Smooth muscle cell (in vitro differentiated cells): ENCODE data around the gene SEC63. TPM values are rescaled to one million over a fixed set of nuclear protein-coding genes. Genes with fewer than 3 reads are reported as not detected.

Experiments used
- DNase-seq: peaks from one replicate; lab custom pipeline; 2025; ENCODE audit not compliant: unreplicated experiment; lab: John Stamatoyannopoulos, UW
- H2AFZ ChIP-seq: fragments of 200-600 bp; sonication (generic); 2 replicates; pipeline ENCODE4 v1.6.0; 2016; ENCODE audit warnings: antibody characterized with exemption, low read depth, mild to moderate bottlenecking
- H3F3A ChIP-seq: fragments of 200-600 bp; sonication (generic); 2 replicates; pipeline ENCODE4 v1.6.0; 2017; ENCODE audit warnings: antibody characterized with exemption, low read depth
- H3K27ac ChIP-seq: fragments of 200-600 bp; sonication (generic); 2 replicates; pipeline ENCODE4 v1.5.1; 2016; ENCODE audit warnings: low read depth, mild to moderate bottlenecking
- H3K27me3 ChIP-seq: fragments of 200-600 bp; sonication (generic); 2 replicates; pipeline ENCODE4 v1.6.1; 2016; ENCODE audit warnings: low read depth, mild to moderate bottlenecking
- H3K36me3 ChIP-seq: fragments of 200-600 bp; sonication (generic); 2 replicates; pipeline ENCODE4 v1.5.1; 2016; ENCODE audit warnings: low read depth
- H3K4me1 ChIP-seq: fragments of 200-600 bp; sonication (generic); 2 replicates; pipeline ENCODE4 v1.5.1; 2016; ENCODE audit warnings: low read depth
- H3K4me2 ChIP-seq: fragments of 200-600 bp; sonication (generic); 2 replicates; pipeline ENCODE4 v1.6.0; 2016; ENCODE audit warnings: mild to moderate bottlenecking
- H3K4me3 ChIP-seq: fragments of 200-600 bp; sonication (generic); 2 replicates; pipeline ENCODE4 v1.5.1; 2016; ENCODE audit warnings: mild to moderate bottlenecking
- H3K79me2 ChIP-seq: fragments of 200-600 bp; sonication (generic); 2 replicates; pipeline ENCODE4 v1.6.0; 2016; ENCODE audit warnings: low read depth, mild to moderate bottlenecking
- H3K9ac ChIP-seq: fragments of 200-600 bp; sonication (generic); 2 replicates; pipeline ENCODE4 v1.6.0; 2016; ENCODE audit warnings: low read depth
- H3K9me3 ChIP-seq: fragments of 200-600 bp; sonication (generic); replicated peaks from 2 replicates; pipeline ENCODE4 v1.5.1; 2016; ENCODE audit warnings: low read depth
- H4K20me1 ChIP-seq: fragments of 200-600 bp; sonication (generic); 2 replicates; pipeline ENCODE4 v1.6.0; 2016; ENCODE audit warnings: low read depth
- CTCF ChIP-seq: fragments of 200-600 bp; sonication (generic); IDR thresholded peaks from 2 replicates; pipeline ENCODE4 v1.5.1; 2017; ENCODE audit warnings: borderline replicate concordance, mild to moderate bottlenecking, antibody characterized with exemption; ENCODE audit not compliant: insufficient read depth, poor library complexity, severe bottlenecking
- WGBS: methylation state at CpG from one replicate; pipeline ENCODE4 v1.1.7; 2016; ENCODE audit warnings: low lambda C conversion rate; 5-methylcytosine and 5-hydroxymethylcytosine counted together
- polyA plus RNA-seq: library from polyadenylated mRNA; unstranded; fragments of >200 nt; fragmentation: Nextera tagmentation; extraction: Ambion mirVana; gene quantifications from 2 replicates; pipeline ENCODE4 v1.2.1, GENCODE V29; 2016
- total RNA-seq: library from RNA; depleted of rRNA; stranded (reverse); fragments of >200 nt; gene quantifications from 2 replicates; pipeline ENCODE4 v1.2.3, GENCODE V29; 2014

The SEC63 gene
- total and polyA plus RNA-seq, 2 experiments from 2014 or later, result 67.0 to 95.1 TPM

GRCh38 chr6:107846262-107846795, 111.7 kb downstream of the SEC63 start:
- Histone ChIP-seq H4K20me1 (no peaks in the 10 kb centered on the region), H3K9ac (no peak overlapping the region), H3K4me3 (no peak overlapping the region), H3K27ac (no peak overlapping the region), H3K4me2 (no peak overlapping the region), H3K9me3 (no peaks in the 10 kb centered on the region), H3F3A (no peaks in the 10 kb centered on the region), H3K36me3 (no peaks in the 10 kb centered on the region), H3K4me1 (peaks cover 3% of the 10 kb centered on the region), H2AFZ (no peak overlapping the region), H3K79me2 (no peaks in the 10 kb centered on the region), H3K27me3 (peaks cover 5% of the 10 kb centered on the region)
- TF ChIP-seq CTCF, result no peak
- DNase-seq, result no peak
- 55% methylated on average over 4 of the region's 4 CpGs for WGBS

GRCh38 chr6:107845777-107846176, 112.2 kb downstream of the SEC63 start:
- Histone ChIP-seq H3F3A (no peaks in the 10 kb centered on the region), H3K27me3 (peaks cover 5% of the 10 kb centered on the region), H3K79me2 (no peaks in the 10 kb centered on the region), H3K36me3 (no peaks in the 10 kb centered on the region), H2AFZ (no peak overlapping the region), H3K9ac (no peak overlapping the region), H3K4me2 (no peak overlapping the region), H3K4me1 (peaks cover 3% of the 10 kb centered on the region), H3K9me3 (no peaks in the 10 kb centered on the region), H3K27ac (no peak overlapping the region), H3K4me3 (no peak overlapping the region), H4K20me1 (no peaks in the 10 kb centered on the region)
- no peak for TF ChIP-seq CTCF
- 92% methylated on average over 7 of the region's 7 CpGs for WGBS
- no peak for DNase-seq

GRCh38 chr6:107843400-107843799, 114.6 kb downstream of the SEC63 start:
- WGBS, result 68% methylated on average over 4 of the region's 4 CpGs
- DNase-seq, result no peak

More at GRCh38 chr6:107843400-107843799, 114.6 kb downstream of the SEC63 start:
- H4K20me1 ChIP-seq, result no peaks in the 10 kb centered on the region
- H3K27ac ChIP-seq, result no peak overlapping the region
- H3F3A ChIP-seq, result no peaks in the 10 kb centered on the region
- H3K36me3 ChIP-seq, result no peaks in the 10 kb centered on the region
- H3K4me3 ChIP-seq, result no peak overlapping the region
- H3K9me3 ChIP-seq, result no peaks in the 10 kb centered on the region
- H3K27me3 ChIP-seq, result peaks cover 5% of the 10 kb centered on the region
- no peak for TF ChIP-seq CTCF
- H2AFZ ChIP-seq, result no peak overlapping the region
- H3K4me1 ChIP-seq, result no peaks in the 10 kb centered on the region
- no peaks in the 10 kb centered on the region for H3K79me2 ChIP-seq
- no peak overlapping the region for H3K9ac ChIP-seq
- H3K4me2 ChIP-seq, result no peak overlapping the region
